Nephron (organoid): Measurements from ENCODE around the gene ENG.
A peak's percentile ranks its signal among the peaks of the same experiment; 100 is the strongest.
"Not testable (repeated sequence)": the region's sequence is repeated elsewhere in the genome, so short reads cannot be mapped to it uniquely, and the experiment has no call there.

Source experiments
- H3K27ac Mint-ChIP-seq, 3 experiments: 2 replicates each; pipeline ENCODE4 v1.8.0; 2020; ENCODE audit warnings: mixed read lengths in 3 of 3, mild to moderate bottlenecking in 2 of 3, moderate library complexity in 1 of 3
- H3K27me3 Mint-ChIP-seq: 2 replicates; pipeline ENCODE4 v1.8.0; 2021; ENCODE audit warnings: low read depth, mild to moderate bottlenecking, moderate library complexity, mixed read lengths
- H3K36me3 Mint-ChIP-seq: 2 replicates; pipeline ENCODE4 v1.8.0; 2020; ENCODE audit warnings: low read depth, mixed read lengths
- H3K4me1 Mint-ChIP-seq: 2 replicates; pipeline ENCODE4 v1.8.0; 2020; ENCODE audit warnings: mixed read lengths
- H3K4me3 Mint-ChIP-seq, 3 experiments: 2 replicates each; pipeline ENCODE4 v1.8.0; 2020; ENCODE audit warnings: mild to moderate bottlenecking in 3 of 3, mixed read lengths in 3 of 3, moderate library complexity in 2 of 3
- H3K9me3 Mint-ChIP-seq: 2 replicates; pipeline ENCODE4 v1.8.0; 2020; ENCODE audit warnings: mixed read lengths
- TF ChIP-seq, protein P1 (sequence below), 3 experiments: fragments of 200-600 bp; sonication (generic); IDR thresholded peaks; one replicate each; pipeline ENCODE4 v1.5.0; 2021; ENCODE audit warnings: antibody characterized with exemption in 3 of 3; ENCODE audit not compliant: unreplicated experiment in 3 of 3

The ENG gene

DNA sequence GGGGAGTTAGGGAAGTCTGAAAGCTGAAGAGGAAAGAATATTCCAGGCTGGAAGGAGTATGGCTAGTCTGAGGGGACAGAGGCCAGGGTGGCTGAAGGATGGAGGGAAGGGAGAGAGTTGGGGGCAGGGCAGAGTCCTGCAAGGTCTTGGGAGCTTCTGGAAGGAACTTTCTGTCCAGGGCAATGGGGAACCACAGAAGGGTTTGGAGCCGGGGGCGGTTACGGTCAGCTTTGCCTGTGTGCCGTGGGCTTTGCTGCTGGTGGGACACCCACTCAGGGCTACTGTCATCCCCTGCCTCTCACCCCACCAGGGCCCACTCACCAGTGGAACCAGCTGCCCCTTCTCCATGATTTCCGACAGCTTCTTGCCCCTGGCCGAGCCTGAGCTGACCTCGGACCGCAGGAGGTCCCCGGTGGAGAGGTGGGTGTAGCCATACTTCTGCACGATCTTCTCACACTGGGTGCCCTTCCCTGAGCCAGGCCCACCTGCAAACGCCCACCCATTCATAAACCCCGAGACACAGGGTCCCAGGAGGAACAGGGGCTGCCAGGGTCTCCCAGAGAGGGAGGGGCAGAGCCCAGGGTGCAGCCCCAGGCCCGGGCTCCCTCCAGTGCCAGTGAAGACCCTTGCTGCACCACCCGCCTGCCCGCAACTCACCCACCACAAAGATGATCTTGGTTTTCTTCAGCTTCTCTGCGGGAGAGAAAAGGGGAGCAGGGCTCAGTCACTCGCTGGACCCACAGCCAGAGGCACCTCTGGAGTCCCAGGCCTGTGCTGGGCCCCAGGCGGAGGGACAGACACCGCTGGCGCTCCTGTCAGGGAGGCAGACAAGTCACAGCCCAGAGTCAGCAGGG, 18.1 kb upstream of the ENG start:
- Mint-ChIP-seq H3K27ac (peak overlapping the region in 1 of 3 experiments; percentile 40), H3K4me3 (no peak overlapping the region), H3K9me3 (no peaks in the 10 kb centered on the region), H3K4me1 (peaks cover 11% of the 10 kb centered on the region), H3K27me3 (no peaks in the 10 kb centered on the region), H3K36me3 (peaks cover 9% of the 10 kb centered on the region)
- TF ChIP-seq, protein P1, sequence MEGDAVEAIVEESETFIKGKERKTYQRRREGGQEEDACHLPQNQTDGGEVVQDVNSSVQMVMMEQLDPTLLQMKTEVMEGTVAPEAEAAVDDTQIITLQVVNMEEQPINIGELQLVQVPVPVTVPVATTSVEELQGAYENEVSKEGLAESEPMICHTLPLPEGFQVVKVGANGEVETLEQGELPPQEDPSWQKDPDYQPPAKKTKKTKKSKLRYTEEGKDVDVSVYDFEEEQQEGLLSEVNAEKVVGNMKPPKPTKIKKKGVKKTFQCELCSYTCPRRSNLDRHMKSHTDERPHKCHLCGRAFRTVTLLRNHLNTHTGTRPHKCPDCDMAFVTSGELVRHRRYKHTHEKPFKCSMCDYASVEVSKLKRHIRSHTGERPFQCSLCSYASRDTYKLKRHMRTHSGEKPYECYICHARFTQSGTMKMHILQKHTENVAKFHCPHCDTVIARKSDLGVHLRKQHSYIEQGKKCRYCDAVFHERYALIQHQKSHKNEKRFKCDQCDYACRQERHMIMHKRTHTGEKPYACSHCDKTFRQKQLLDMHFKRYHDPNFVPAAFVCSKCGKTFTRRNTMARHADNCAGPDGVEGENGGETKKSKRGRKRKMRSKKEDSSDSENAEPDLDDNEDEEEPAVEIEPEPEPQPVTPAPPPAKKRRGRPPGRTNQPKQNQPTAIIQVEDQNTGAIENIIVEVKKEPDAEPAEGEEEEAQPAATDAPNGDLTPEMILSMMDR (IDR thresholded peaks at IDR 0.05; ENCODE audit: unreplicated experiment in 3 of 3) = no peak

DNA sequence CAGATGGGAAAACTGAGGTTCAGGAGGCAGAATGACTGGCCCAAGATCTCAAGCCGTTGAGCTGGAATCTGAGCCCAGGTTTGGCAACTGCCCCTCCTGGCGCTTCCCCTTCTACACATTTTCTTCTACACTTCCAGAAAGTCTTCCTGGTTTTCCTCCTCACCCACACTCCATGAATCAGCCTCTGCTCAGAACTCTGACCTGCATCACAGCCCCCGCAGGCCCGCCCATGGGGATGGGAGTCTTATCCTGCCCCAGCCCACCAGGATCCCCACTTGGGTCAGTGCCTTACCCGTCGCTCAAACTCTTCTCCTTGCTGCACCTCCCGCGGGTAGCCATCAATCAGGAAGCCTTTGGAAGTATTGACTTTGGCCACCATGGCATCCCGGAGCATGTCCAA, 17.1 kb upstream of the ENG start:
- TF ChIP-seq, protein P1 (IDR thresholded peaks at IDR 0.05; ENCODE audit: unreplicated experiment in 3 of 3) = no peak
- peaks cover 11% of the 10 kb centered on the region for H3K4me1 Mint-ChIP-seq
- no peak overlapping the region for H3K27ac Mint-ChIP-seq
- H3K9me3 Mint-ChIP-seq = no peaks in the 10 kb centered on the region
- H3K36me3 Mint-ChIP-seq = peaks cover 9% of the 10 kb centered on the region
- H3K4me3 Mint-ChIP-seq = no peak overlapping the region
- H3K27me3 Mint-ChIP-seq = no peaks in the 10 kb centered on the region

DNA sequence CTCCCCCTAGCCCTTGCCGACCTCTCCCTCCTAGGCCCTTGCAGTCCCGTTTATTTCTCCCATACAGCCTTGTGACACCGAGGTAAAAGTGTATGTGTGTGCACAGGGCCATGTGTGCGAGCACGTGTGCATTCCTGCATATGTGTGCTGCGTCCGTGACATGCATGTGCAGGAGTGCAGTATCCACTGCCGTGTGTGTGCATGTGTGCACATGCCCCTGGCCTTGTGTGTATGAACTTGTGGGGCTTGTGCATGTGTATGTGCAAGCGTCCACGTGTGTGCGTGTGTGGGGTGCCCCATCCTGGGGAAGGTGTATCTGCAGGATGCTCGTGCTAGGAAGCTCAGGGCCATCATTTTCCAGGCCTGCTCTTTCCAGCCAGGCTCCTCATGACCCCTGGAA, 16.4 kb upstream of the ENG start:
- Mint-ChIP-seq H3K4me1 (peaks cover 12% of the 10 kb centered on the region), H3K9me3 (no peaks in the 10 kb centered on the region), H3K27me3 (no peaks in the 10 kb centered on the region), H3K36me3 (peaks cover 11% of the 10 kb centered on the region), H3K27ac (no peak overlapping the region), H3K4me3 (no peak overlapping the region)
- TF ChIP-seq, protein P1 (IDR thresholded peaks at IDR 0.05; ENCODE audit: unreplicated experiment in 3 of 3) = no peak

DNA sequence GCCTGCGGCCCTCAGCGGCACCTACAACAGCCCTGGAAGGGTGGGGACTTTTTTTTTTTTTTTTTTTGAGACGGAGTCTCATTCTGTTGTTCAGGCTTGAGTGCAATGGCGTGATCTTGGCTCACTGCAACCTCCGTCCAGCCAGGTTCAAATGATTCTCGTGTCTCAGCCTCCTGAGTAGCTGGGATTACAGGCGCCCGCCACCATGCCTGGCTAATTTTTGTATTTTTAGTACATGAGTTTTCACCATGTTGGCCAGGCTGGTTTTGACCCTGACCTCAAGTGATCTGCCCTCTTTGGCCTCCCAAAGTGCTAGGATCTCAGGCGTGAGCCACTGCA, 15.7 kb upstream of the ENG start:
- H3K9me3 Mint-ChIP-seq, H3K27ac Mint-ChIP-seq, H3K27me3 Mint-ChIP-seq, H3K4me3 Mint-ChIP-seq: not testable (repeated sequence)
- H3K36me3 Mint-ChIP-seq = peaks cover 14% of the 10 kb centered on the region
- H3K4me1 Mint-ChIP-seq = peaks cover 12% of the 10 kb centered on the region

DNA sequence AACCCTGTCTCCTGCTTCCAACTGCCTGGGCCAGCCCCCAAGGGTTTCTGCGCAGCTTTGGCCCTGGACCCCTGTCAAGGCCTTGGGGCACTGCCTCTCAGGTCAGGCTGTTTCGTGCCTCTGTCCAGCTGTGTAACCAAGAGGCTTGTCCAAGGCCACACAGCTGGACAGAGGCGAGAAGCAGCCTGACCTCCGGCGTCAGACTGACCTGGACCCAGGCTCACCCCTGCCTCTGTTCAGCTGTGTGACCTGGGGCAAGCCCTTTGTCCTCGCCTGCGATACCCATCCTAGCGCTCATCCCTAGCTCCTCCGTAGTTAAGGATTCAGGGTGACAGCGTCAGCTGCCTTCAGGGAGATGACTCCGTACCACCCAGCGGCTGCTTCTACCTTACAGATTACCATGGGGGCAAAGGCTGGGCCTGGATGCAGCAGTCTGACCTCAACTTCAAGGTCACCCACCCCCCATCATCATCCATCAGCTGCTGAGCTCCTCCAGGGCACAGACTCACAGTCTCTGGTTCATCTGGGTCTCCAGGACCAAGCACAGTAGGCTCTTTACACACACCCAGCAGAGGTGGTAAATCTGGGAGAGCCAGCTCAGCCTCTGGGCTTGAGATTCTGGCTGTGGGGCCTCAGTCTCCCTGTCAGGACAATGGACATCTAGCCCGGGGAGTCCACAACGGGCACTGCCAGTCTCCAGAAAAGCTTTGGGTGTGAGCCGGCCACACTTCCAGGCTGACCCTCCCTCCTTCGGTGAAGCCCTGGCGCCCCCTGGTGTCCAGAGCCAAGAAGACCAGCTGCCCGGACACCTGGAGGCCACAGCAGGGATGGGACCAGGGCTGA, 15.1 kb upstream of the ENG start:
- H3K27me3 Mint-ChIP-seq = no peaks in the 10 kb centered on the region
- no peaks in the 10 kb centered on the region for H3K9me3 Mint-ChIP-seq
- no peak overlapping the region for H3K4me3 Mint-ChIP-seq
- TF ChIP-seq, protein P1 (IDR thresholded peaks at IDR 0.05; ENCODE audit: unreplicated experiment in 3 of 3) = peak; percentile 82 to 87 (median 83)
- H3K4me1 Mint-ChIP-seq = peaks cover 12% of the 10 kb centered on the region
- no peak overlapping the region for H3K27ac Mint-ChIP-seq
- H3K36me3 Mint-ChIP-seq = peaks cover 14% of the 10 kb centered on the region

DNA sequence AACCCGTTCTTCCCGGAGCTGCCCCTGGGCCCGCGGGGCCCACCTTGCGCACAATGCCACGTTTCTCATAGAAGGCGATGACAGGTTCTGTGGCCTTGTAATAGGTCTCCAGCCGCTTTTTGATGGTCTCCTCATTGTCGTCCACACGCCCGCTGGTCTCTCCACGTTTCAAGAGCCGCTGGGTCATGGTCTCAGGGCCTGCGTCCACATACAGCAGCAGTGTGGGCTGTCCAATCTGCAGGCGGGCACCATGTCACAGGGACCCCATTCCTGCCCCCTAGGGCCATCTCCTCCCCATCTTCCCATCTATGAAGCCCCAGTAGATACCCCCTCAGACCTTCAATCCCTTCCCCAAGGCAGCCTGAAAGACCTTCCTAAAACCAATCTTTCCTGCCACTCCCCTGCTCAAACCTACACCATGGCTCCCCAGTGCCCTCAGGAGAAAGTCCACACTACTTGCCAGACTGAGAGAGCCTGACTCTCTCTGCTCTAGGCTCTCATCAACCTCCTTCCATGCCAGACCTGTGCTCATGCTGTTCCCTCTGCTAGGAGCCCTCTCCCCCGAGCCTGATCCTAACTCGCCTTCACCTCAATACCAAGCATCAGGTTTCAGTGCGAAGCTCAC, 13.9 kb upstream of the ENG start:
- Mint-ChIP-seq H3K27me3 (no peaks in the 10 kb centered on the region), H3K9me3 (no peaks in the 10 kb centered on the region), H3K27ac (peak overlapping the region in 1 of 3 experiments; percentile 29), H3K4me1 (peaks cover 12% of the 10 kb centered on the region), H3K36me3 (peaks cover 14% of the 10 kb centered on the region), H3K4me3 (no peak overlapping the region)
- TF ChIP-seq, protein P1 (IDR thresholded peaks at IDR 0.05; ENCODE audit: unreplicated experiment in 3 of 3) = no peak
